NCI-H774 (cell line): Measurements from ENCODE around the gene KYNU.
"Not testable (repeated sequence)": the region's sequence is repeated elsewhere in the genome, so short reads cannot be mapped to it uniquely, and the experiment has no call there.

Source experiments
- DNase-seq: peaks from one replicate; lab custom pipeline; 2025; lab: John Stamatoyannopoulos, UW

The KYNU gene

DNA sequence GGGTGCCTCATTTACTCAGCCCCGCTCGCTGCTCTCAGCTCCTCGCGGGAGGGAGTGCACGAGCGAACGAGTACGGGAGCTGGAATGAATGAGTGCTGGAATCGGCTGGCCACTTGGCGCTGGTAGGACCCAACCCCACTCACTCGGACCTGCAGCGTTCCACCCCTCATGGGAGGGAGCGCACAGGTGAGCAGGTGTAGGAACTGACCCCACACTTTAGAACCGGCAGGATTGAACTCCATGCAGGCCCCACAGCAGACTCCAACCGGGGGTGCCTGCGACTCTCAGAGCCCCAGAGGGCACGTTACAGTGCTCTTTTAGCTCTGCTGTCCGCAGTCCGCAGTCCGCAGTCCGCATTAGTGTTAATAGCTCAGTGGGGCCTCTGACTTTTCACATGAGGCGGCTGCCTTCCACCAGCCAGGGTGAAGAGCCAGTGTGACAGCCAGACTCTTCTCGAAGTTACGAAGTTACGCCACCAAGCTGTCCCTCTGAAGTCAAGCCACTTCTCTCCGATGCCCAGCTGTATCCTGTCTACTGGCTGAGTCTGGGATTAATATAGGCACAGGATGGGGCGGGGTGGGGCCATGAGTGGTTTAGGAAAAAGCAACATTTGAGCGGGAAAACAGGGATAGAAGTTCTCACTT, 149.1 kb downstream of the KYNU start:
- DNase-seq: no peak

- no peak for DNase-seq
Measured at GRCh38 chr2:143029141-143029540, 151.7 kb downstream of the KYNU start.

- no peak for DNase-seq
Measured at GRCh38 chr2:143030127-143030526, 152.7 kb downstream of the KYNU start.

GRCh38 chr2:143034292-143035074, 157.0 kb downstream of the KYNU start:
- DNase-seq: peak; percentile 63

DNA sequence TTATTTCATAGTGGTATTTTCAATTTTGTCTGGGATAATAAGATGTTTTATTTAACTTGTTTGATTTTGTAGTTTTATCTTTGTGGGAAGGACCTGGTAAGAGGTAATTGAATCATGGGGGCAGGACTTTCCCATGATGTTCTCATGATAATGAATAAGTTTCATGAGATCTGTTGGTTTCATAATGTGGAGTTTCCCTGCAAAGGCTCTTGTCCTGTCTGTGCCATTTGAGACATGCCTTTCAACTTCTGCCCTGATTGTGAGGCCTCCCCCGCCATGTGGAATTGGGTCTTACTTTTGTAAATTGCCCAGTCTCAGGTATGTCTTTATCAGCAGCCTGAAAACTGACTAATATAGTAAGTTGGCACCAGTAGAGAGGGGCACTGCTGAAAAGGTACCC, 174.0 kb downstream of the KYNU start:
- no peak for DNase-seq

- DNase-seq: not testable (repeated sequence)
Measured at GRCh38 chr2:143053437-143053836, 176.0 kb downstream of the KYNU start.

- no peak for DNase-seq
Measured at GRCh38 chr2:143056550-143056949, 179.1 kb downstream of the KYNU start.

GRCh38 chr2:143058851-143059250, 181.4 kb downstream of the KYNU start:
- DNase-seq: no peak

- no peak for DNase-seq
Measured at GRCh38 chr2:143063612-143064200, 186.2 kb downstream of the KYNU start.

GRCh38 chr2:143068094-143068493, 190.6 kb downstream of the KYNU start:
- DNase-seq: no peak

GRCh38 chr2:143068509-143068908, 191.0 kb downstream of the KYNU start:
- DNase-seq: no peak

DNA sequence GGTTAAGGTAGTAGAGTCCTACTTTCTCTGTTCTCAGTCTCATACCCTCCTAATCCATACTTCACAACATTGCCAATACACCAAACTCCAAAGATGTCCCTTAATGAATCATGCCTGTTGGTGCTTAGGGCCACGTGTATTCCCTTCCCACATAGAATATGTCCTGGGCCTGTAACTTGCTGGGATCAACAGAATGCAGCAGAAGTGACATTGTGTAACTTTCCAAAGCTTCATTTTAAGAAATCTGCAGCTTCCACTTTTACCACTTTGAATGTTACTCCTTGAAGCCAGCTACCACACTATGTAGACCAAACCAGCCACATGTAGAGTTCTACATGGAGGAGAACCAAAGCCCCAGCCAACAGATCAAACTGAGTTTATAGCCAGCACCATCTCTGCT, 193.2 kb downstream of the KYNU start:
- DNase-seq: no peak

- DNase-seq: no peak
Measured at GRCh38 chr2:143071185-143071876, 193.9 kb downstream of the KYNU start.

DNA sequence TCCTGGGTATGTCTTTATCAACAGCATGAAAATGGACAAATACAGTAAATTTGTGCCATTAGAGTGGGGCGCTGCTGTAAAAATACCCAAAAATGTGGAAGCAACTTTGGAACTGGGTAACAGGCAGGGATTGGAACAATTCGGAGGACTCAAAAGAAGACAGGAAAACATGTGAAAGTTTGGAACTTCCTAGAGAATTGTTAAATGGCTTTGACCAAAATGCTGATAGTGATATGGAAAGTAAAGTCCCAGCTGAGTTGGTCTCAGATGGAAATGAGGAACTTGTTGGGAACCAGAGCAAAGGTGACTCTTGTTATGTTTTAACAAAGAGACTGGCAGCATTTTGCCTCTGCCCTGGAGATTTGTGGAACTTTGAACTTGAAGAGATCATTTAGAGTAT, 197.4 kb downstream of the KYNU start:
- DNase-seq: not testable (repeated sequence)

DNA sequence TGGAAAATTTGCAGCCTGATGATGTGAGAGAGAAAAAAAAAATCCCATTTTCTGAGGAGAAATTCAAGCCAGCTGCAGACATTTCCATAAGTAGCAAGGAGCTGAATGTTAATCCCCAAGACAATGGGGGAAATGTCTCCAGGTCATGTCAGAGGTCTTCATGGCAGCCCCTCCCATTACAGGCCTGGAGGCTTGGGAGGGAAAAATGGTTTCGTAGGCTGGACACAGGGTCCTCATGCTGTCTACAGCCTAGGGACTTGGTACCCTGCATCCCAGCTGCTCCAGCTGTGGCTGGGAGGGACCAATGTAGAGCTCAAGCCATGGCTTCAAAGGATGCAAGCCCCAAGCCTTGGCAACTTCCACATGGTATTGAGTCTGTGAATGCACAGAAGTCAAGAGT, 198.2 kb downstream of the KYNU start:
- no peak for DNase-seq

DNA sequence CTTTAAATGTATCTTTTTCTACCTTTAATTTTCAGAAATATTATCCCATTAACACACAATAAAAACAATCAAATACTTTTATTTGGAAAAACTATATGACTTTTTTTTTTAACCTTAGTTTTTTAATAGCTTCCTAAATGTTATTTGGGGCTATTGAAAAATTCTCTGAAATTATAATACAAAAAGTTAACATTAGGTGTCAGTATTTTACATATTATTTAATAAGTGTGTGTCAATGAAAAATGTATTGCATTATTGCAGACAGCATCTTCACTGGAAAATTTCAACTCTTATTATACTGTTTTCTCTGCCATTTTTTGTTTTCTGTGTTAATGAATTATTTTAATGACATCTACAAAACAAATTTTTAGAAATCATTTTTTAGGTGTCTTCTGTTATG, 200.6 kb downstream of the KYNU start:
- no peak for DNase-seq

- no peak for DNase-seq
Measured at GRCh38 chr2:143081616-143082015, 204.2 kb downstream of the KYNU start.

DNA sequence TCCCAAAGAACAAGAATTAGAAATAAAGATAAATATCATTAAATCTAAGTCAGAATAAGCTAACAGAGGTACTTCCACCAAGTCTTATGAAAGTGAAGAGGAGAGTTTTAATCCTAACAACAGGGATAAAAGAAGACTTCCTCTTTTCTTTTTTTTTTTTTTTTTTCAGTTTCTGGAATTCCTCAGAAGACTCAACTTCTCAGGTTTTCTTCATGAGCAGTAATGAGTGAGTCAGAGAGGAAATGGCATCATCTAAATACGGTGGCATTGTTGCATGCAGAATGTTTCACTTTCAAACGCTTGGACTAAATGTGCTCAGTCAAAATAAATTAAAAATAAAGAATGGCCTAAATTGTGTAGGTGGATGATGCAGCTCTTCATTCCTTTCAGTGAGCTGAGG, 206.2 kb downstream of the KYNU start:
- no peak for DNase-seq

DNA sequence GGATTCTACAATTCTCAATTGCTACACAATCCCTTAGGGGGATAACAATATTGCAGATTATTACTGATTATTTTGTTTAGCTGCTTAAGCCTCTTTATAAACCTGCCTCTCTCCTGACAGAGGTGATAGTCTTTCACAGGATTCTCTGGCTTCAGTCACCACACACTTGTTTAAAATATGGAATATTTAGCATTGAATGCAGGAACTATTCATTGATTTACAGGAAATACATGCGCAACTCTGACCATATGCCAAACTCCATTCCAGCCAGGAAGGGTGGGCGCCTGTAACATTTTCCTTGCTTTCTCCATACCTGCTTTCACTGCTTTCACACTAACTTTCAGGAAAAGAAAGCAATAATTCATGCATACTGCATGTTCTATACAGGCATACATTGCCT, 207.0 kb downstream of the KYNU start:
- no peak for DNase-seq

GRCh38 chr2:143085125-143085784, 207.8 kb downstream of the KYNU start:
- no peak for DNase-seq

- no peak for DNase-seq
Measured at GRCh38 chr2:143087033-143087432, 209.6 kb downstream of the KYNU start.

- no peak for DNase-seq
Measured at GRCh38 chr2:143088388-143088787, 210.9 kb downstream of the KYNU start.
